ENCODE data around the gene MRPS2.

DNA sequence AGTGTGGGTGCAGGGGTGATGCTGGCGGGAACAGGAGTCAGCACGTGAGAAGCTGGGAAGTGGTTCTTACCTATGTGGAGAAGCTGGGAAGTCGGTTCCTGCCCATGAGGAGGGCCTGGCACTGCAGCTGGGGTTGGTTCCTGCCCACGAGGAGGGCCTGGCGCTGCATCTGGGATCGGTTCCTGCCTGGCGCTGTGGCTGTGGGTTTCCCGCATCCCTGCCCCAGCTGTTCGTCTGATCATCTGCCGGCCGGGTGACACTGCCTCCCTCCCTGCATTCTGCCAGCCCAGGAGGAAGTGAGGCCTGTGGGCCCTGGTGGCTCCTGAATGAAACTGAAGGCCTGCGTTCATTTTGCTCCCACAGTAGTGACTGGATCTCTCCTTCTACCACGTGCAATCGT is 50.5 kb downstream of the MRPS2 start:
- TF ChIP-seq POLR2A (IDR thresholded peaks at IDR 0.05): no peak
- TF ChIP-seq, protein P1, sequence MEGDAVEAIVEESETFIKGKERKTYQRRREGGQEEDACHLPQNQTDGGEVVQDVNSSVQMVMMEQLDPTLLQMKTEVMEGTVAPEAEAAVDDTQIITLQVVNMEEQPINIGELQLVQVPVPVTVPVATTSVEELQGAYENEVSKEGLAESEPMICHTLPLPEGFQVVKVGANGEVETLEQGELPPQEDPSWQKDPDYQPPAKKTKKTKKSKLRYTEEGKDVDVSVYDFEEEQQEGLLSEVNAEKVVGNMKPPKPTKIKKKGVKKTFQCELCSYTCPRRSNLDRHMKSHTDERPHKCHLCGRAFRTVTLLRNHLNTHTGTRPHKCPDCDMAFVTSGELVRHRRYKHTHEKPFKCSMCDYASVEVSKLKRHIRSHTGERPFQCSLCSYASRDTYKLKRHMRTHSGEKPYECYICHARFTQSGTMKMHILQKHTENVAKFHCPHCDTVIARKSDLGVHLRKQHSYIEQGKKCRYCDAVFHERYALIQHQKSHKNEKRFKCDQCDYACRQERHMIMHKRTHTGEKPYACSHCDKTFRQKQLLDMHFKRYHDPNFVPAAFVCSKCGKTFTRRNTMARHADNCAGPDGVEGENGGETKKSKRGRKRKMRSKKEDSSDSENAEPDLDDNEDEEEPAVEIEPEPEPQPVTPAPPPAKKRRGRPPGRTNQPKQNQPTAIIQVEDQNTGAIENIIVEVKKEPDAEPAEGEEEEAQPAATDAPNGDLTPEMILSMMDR (IDR thresholded peaks at IDR 0.05): no peak
- no peak for TF ChIP-seq POLR2AphosphoS5 (IDR thresholded peaks at IDR 0.05)
- no peak for TF ChIP-seq EP300 (IDR thresholded peaks at IDR 0.05)

Data from gastroesophageal sphincter (tissue), 3 donors.